Suppressor macrophage treated with lipopolysaccharide for 4 hours (primary cell): ENCODE results near the gene CARD6.
A peak's percentile ranks its signal among the peaks of the same experiment; 100 is the strongest.
"Not testable (repeated sequence)": the region's sequence is repeated elsewhere in the genome, so short reads cannot be mapped to it uniquely, and the experiment has no call there.

Source experiments
- DNase-seq: peaks from one replicate; pipeline ENCODE4 v3.0.0-alpha.2; 2020

Gene CARD6

DNA sequence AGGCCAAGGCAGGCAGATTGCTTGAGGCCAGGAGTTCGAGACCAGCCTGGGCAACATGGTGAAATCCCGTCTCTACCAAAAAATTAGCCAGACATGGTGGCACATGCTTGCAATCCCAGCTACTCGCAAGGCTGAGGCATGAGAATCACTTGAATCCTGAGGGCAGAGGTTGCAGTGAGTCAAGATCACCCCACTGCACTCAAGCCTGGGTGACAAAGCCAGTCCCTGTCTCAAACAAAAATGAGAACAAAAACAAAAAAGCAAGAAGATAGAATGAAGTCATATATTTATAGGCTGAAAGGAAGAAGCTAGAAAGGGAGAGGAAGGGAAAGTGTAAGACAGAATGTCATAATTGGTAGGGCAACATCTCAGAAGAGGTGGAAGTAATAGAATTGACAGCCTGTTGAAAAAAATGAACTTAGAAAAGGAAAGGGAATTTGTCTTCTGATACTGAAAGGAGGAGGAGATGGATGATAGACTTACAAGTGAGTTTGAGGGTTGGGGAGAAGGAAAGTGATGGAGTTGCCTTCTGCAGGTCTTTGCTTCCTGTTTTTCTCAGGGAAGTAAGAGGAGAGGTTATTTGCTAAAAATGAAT lies 32.2 kb downstream of the CARD6 start:
- DNase-seq = peak; percentile 57

DNA sequence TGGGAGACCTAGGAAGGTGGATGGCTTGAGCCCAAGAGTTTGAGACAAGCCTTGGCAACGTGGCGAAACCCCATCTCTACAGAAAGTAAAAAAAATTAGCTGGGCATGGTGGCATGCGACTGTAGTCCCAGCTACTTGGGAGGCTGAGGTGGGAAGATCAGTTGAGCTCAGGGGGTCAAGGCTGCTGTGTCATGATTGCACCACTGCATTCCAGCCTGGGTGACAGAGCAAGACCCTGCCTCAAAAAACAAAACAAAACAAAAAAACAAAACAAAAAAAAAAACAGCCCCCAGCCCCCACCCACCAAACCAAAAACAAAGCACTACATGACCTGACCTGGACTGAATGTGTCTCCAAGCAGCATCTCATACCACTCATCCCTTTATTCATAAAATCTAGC lies 34.8 kb downstream of the CARD6 start:
- DNase-seq = no peak

DNA sequence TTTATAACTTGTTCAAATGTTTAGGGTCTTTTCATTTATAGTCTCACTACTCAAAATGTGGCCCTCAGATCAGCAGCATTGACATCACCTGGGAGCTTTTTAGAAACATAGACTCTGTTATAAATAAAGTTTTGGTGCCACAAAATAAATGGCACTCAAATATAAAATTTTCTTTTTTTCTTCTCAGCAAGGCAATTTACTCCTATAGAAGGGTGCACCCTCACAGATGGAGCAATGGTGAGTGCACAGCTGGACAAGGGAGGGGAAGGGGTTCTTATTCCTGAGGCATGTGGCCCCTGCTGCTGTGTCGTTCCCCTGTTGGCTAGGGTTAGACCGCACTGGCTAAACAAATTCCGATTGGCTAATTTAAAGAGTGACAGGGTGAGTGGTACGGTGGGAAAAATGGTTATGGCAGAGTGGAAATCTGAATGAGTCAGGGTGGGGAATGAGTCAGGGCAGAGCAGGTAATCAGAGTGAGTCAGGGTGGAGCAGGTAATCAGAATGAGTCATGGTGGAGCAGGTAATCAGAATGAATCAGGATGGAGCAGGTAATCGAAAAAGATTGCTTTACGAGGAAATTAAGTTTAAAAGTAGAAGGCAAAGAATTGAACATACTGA lies 36.3 kb downstream of the CARD6 start:
- no peak for DNase-seq

DNA sequence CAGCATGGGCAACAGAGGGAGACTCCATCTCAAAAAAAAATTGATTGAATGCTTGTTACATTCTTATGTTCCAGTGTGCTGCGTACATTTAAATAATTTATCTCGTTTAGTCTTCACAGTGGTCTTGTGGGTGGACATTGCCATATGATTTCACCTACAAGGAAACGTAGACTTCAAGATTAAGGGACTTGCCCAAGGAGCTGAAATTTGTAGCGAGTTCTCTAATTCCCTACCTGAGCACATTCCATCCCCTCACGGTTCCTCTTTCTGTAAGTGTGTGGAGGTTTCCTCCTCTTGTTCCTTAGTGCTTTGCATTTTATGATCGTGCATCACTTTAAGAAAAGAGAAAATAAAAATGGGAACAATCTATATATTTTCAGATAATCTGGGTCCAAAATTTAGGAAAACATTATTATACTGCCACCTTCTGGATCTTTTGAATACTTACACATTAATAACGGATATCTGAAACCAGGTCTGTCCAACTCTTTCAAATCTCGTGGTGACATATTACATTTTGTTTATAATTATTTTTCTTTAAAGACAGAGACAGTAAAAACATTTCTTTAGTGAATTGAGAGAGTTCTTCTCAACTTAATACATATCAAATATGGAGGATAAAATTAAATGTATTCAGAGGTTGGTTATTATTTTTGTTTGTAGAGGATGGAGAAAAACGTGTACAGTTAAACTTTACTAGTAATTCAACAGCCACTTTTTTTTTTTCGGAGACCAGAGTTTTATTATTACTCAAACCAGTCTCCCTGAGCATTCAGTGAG lies 38.2 kb downstream of the CARD6 start:
- DNase-seq = peak; percentile 55

DNA sequence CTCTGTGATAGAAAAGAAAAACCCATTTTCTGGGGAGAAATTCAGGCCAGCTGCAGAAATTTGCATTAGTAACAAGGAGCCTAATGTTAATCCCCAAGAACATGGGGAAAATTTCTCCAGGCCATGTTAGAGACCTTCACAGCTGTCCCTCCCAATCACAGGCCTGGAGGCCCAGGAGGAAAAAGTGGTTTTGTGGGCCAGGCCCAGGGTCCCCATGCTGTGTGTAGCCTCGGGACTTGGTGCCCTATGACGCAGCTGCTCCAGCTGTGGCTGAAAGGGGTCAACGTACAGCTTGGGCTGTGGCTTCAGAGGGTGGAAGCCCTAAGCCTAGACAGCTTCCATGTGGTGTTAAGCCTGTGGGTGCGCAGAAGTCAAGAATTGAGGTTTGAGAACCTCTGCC lies 41.1 kb downstream of the CARD6 start:
- no peak for DNase-seq

DNA sequence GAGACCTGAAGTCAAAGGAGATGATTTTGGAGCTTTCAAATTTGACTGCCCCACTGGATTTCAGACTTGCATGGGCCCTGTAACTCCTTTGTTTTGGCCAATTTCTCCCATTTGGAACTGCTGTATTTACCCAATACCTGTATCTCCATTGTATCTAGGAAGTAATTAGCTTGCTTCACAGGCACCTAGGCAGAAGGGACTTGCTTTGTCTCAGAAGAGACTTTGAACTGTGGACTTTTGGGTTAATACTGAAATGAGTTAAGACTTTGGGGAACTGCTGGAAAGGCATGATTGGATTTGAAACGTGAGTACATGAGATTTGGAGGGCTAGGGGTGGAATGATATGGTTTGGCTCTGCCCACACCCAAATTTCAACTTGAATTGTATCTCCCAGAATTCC lies 41.9 kb downstream of the CARD6 start:
- not testable (repeated sequence) for DNase-seq

DNA sequence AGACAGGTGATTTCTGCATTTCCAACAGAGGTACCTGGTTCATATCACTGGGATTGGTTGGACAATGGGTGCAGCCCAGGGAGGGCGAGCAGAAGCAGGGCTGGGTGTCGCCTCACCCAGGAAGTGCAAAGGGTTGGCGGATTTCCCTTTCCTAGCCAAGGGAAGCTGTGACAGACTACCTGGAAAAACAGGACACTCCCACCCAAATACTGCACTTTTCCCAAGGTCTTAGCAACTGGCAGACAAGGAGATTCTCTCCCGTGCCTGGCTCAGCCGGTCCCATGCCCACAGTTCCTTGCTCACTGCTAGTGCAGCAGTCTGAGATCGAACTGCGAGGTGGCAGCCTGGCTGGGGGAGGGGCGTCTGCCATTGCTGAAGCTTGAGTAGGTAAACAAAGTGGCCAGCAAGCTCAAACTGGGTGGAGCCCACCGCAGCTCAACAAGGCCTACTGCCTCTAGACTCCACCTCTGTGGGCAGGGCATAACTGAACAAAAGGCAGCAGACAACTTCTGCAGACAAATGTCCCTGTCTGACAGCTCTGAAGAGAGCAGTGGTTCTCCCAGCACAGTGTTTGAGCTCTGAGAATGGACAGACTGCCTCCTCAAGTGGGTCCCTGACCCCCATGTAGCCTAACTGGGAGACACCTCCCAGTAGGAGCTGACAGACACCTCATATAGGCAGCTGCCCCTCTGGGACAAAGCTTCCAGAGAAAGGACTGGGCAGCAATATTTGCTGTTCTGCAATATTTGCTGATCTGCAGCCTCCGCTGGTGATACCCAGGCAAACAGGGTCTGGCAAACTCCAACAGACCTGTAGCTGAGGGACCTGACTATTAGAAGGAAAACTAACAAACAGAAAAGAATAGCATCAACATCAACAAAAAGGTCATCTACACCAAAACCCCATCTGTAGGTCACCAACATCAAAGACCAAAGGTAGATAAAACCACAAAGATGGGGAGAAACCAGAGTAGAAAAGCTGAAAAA lies 54.6 kb downstream of the CARD6 start:
- not testable (repeated sequence) for DNase-seq

DNA sequence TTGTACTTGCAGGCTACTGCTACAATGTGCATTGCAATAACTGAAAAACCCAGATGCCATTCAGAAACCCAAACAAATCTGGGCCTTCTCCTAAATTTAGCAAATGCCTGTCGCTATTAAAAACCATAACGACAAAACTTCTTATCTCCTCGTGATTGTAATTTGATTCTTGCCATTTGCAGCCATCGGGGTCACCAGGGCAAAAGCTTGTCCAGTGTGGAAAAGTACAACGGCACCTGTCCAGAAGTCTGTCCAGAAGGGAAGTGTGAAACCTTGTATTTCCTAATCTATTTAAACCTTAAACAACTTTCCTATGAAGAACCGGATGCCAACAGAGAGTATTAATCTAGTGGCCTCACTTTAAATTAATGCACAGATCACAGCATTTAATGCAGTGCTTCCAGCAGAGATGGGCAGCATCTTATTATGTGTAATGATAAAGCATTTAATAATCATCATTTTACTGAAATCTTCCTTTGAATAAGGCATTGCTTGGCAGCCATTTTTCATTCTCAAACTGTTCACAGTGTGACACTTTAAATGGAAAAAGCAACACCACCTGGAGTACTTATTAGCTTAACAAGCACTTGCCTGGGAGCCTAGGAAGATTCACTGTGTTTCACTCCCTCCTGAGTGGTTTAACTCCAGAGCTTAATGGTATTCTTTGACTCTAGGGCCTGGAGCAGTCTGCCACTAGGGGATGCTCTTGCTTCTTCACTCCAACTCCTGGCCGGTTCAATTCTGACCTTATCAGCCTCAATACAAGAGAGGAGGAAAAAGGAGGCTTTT lies 63.2 kb downstream of the CARD6 start:
- DNase-seq = peak; percentile 23

DNA sequence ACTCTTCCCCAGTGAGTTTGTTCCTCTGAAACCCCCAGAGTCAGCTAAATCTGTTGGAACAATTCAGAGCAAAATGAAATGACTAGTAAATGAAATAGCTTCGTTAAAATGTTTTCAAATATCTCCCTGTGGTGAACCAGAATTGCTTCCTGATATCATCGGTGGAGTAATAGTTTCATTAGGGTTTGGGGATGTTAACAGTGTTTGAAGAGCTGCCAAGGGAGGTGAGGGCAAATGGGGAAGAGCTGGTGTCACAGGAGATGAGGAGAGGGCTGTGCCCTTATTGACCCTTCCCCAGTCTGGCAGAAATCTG lies 63.8 kb downstream of the CARD6 start:
- no peak for DNase-seq

DNA sequence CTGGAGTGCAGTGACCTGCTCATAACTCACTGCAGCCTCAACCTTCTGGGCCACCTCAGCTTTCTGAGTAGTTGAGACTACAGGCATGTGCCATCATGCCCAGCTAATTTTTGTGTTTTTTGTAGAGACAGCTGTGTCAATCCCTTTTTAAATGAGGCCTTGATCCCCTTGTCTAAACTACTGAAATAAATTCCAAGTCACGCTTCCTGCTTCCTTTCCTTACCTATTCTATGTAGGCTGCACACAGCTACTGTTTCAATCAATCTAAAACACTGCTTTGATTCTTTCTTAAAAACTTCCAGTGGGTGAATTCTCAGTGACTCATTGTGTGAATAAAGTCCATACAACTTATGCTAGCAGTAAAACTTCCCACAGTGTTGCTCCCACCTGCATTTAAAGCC lies 65.2 kb downstream of the CARD6 start:
- no peak for DNase-seq

DNA sequence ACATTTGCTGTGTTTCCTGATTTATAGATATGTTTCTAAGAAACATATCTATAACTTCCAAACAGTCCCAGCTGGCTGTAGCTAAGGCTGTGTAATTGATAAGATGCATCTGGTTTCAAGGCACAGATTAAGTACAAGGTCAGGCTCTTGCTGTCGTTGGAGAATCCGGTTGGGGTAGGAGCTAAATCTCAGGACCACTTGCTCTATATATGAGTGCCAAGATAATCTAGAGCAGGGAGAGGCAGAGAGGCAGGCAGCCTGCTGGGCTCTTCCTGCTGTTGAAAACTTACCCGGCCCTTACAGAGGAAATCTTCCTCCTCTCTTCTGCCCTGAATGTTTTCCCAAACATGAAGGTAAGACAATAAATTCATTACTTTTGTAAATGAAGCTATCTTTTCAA lies 68.1 kb downstream of the CARD6 start, which contains the start of gene C7:
C7 (plus strand) TSS at position 234 of the 400 bp plus-strand sequence; CDS start at position 348, 114 bp downstream.
- no peak for DNase-seq

DNA sequence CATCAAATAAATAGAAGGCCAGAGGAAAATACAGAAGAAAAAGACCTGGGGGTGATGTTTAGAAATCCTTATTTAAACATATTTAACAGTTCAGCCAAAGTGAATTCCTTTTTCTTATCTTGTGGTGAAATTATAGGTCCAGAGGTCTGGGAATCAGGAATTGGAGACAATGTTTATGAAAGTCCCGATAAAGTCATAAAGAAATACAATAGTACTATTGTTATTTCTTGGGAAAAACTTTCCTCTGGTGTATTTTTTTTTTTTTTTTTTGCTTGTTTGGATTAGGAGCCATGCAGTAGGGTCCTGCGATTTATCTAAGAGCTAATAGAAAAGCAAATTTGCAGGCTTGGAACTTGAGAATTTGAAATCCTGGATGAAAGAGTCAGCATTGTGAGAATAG lies 68.6 kb downstream of the CARD6 start:
- no peak for DNase-seq
